Activated CD4-positive, alpha-beta T cell treated with anti-CD3 and anti-CD28 coated beads, Interleukin-2, amount 10 ng/mL, durations not matched to agents 7 days and 5 days (primary cell): ENCODE data around the gene RET. TPM values are rescaled to one million over a fixed set of nuclear protein-coding genes. Genes with fewer than 3 reads are reported as not detected.

Source experiments
- CTCF ChIA-PET: fragments of 350-600 bp; sonication (Branson Sonifier 250); formaldehyde crosslinking; loops from one replicate; lab custom pipeline; 2021; ENCODE audit warnings: antibody characterized with exemption; lab: Charles Lee
- POLR2A ChIA-PET: fragments of 350-600 bp; sonication (Branson Sonifier 250); formaldehyde crosslinking; loops from one replicate; lab custom pipeline; 2021; ENCODE audit warnings: antibody characterized with exemption; lab: Charles Lee
- DNase-seq: peaks from one replicate; pipeline ENCODE4 v3.0.0-alpha.2; 2020
- H3K27ac Mint-ChIP-seq: one replicate; pipeline ENCODE4 v1.8.0; 2021; ENCODE audit warnings: mild to moderate bottlenecking, moderate library complexity, mixed read lengths
- H3K27me3 Mint-ChIP-seq: one replicate; pipeline ENCODE4 v1.8.0; 2021; ENCODE audit warnings: mixed read lengths
- H3K36me3 Mint-ChIP-seq: one replicate; pipeline ENCODE4 v1.8.0; 2021; ENCODE audit warnings: low read depth, mixed read lengths
- H3K4me1 Mint-ChIP-seq: one replicate; pipeline ENCODE4 v1.8.0; 2021; ENCODE audit warnings: mixed read lengths
- H3K4me3 Mint-ChIP-seq: one replicate; pipeline ENCODE4 v1.8.0; 2021; ENCODE audit warnings: mild to moderate bottlenecking, moderate library complexity, mixed read lengths
- H3K9me3 Mint-ChIP-seq: one replicate; pipeline ENCODE4 v1.8.0; 2021; ENCODE audit warnings: mixed read lengths
- total RNA-seq, 2 experiments: library from RNA; stranded (reverse); gene quantifications; one replicate each; pipeline ENCODE4 v1.2.3, GENCODE V29; 2021

Gene RET
- total RNA-seq, 2 experiments from 2014 or later = 0.10 TPM

GRCh38 chr10:43078175-43078985 lies 1.5 kb downstream of the RET start:
- CTCF ChIA-PET = interaction anchor here (0.6 to 2.3 kb wide), 6 partner anchors 9 to 330 kb away, joined by 3 to 5 read pairs (median 4); partner anchors contain the start of gene HNRNPF
- Mint-ChIP-seq H3K27ac (no peak overlapping the region), H3K9me3 (no peaks in the 10 kb centered on the region), H3K4me1 (peaks cover 5% of the 10 kb centered on the region), H3K36me3 (no peaks in the 10 kb centered on the region), H3K4me3 (peak overlapping the region; percentile 32), H3K27me3 (peaks cover 31% of the 10 kb centered on the region)
- POLR2A ChIA-PET = no interaction called here
- no peak for DNase-seq

- CTCF ChIA-PET = interaction anchor here (0.6 to 1.6 kb wide), 6 partner anchors 10 to 330 kb away, joined by 3 to 4 read pairs (median 3); partner anchors contain the start of gene HNRNPF
- H3K27ac Mint-ChIP-seq = no peak overlapping the region
- POLR2A ChIA-PET = no interaction called here
- H3K4me1 Mint-ChIP-seq = peaks cover 5% of the 10 kb centered on the region
- peak overlapping the region; percentile 5 for H3K4me3 Mint-ChIP-seq
- H3K36me3 Mint-ChIP-seq = no peaks in the 10 kb centered on the region
- no peaks in the 10 kb centered on the region for H3K9me3 Mint-ChIP-seq
- peaks cover 31% of the 10 kb centered on the region for H3K27me3 Mint-ChIP-seq
- DNase-seq = peak; percentile 20
These were observed 2.1 kb downstream of the RET start for GRCh38 chr10:43078986-43079273.

DNA sequence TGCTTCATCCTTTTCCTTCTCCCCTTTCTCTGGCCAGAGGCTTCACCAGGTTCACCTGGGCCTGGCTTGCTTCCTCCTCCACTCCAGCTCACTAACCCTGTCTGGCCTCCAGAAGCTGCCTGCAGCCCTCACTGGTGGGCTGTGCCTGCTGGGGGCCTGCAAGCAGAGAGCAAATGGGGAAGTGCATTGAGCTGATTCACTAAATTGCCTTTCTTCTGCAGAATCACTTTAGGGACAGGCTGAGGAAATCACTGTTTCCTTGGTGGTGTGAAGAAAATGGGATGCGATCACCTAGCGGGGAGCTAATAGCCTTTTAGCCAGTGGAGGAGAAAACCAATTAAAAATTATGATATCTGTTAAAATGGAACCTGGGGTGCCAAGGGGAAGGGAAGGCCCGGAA lies 3.0 kb downstream of the RET start:
- H3K36me3 Mint-ChIP-seq = no peaks in the 10 kb centered on the region
- DNase-seq = no peak
- ChIA-PET POLR2A (no interaction called here), CTCF (interaction anchor here (0.9 to 1.4 kb wide), 2 partner anchors 269 to 327 kb away, joined by 3 read pairs; no protein-coding TSS in a partner anchor)
- H3K4me3 Mint-ChIP-seq = no peak overlapping the region
- peaks cover 35% of the 10 kb centered on the region for H3K27me3 Mint-ChIP-seq
- no peak overlapping the region for H3K27ac Mint-ChIP-seq
- no peaks in the 10 kb centered on the region for H3K9me3 Mint-ChIP-seq
- peaks cover 9% of the 10 kb centered on the region for H3K4me1 Mint-ChIP-seq

DNA sequence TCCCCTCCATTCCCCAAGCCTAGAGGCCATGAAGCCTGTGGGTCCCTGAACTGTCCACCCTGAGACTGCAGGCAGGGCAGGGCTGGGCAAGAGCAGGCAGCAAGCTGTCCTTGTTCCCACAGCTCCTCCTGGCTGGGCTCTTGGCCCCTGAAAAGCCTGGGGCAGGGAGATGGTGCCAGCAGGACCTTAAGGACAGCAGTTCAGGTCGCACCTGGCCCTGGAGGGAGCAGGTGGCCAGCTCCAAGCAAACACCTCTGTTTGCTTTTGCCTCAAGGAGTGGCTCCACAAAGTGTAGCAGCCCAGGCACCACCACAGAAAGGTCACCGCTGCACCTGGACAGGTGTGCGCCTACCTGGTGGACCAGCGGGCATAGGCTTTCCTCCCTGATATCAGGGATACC lies 5.2 kb downstream of the RET start:
- Mint-ChIP-seq H3K36me3 (no peaks in the 10 kb centered on the region), H3K27me3 (peaks cover 28% of the 10 kb centered on the region), H3K27ac (no peak overlapping the region), H3K4me1 (peaks cover 6% of the 10 kb centered on the region), H3K9me3 (no peaks in the 10 kb centered on the region), H3K4me3 (no peak overlapping the region)
- CTCF ChIA-PET = interaction anchor here (1.2 kb wide), 1 partner anchor 23 kb away, joined by 4 read pairs; no protein-coding TSS in a partner anchor
- POLR2A ChIA-PET = no interaction called here
- no peak for DNase-seq

GRCh38 chr10:43082746-43083145 lies 5.9 kb downstream of the RET start:
- H3K36me3 Mint-ChIP-seq = no peaks in the 10 kb centered on the region
- no peak overlapping the region for H3K4me3 Mint-ChIP-seq
- no peaks in the 10 kb centered on the region for H3K9me3 Mint-ChIP-seq
- H3K27ac Mint-ChIP-seq = no peak overlapping the region
- H3K27me3 Mint-ChIP-seq = peaks cover 24% of the 10 kb centered on the region
- H3K4me1 Mint-ChIP-seq = peaks cover 4% of the 10 kb centered on the region
- no peak for DNase-seq
- POLR2A ChIA-PET = no interaction called here
- CTCF ChIA-PET = interaction anchor here (1.2 kb wide), 1 partner anchor 22 kb away, joined by 4 read pairs; no protein-coding TSS in a partner anchor

DNA sequence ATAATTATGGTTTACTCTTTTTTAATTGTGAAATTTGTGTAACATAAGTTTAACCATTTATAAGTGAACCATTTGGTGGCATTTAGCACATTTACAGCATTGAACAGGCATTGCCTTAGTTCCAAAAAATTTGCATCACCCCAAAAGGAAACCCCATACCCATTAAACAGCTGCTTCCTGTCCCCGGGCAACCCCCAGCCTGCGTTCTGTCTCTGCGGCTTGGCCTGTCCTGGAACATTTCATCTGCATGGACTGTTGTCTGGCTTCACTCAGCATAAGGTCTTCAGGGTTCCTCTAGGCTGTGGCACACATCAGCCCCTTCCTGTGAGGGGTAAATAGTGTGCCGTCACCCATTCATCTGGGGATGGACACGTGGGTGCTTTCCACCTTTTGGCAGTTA lies 6.9 kb downstream of the RET start:
- POLR2A ChIA-PET = no interaction called here

DNA sequence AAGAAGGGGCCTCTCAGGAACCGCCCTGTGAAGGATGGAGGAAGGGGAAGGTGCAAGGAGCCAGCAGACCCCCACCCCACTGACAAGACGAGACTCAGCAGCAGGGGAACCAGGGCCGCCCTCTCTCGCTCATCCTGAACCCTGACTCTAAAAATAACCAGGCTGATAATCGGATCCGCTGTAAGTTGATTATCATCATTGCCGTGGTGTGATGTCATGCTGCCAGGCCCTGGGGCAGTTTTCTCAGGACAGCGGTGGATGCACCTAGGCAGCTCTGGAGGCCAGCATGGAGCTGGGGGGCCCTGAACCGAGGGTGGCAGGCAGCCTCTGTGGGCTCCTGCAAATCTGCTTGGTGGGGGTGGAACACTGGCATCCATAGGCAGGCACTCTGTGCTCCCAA lies 7.9 kb downstream of the RET start:
- H3K9me3 Mint-ChIP-seq = no peaks in the 10 kb centered on the region
- POLR2A ChIA-PET = no interaction called here
- no peak overlapping the region for H3K27ac Mint-ChIP-seq
- H3K4me1 Mint-ChIP-seq = peaks cover 3% of the 10 kb centered on the region
- no peak overlapping the region for H3K4me3 Mint-ChIP-seq
- no peaks in the 10 kb centered on the region for H3K36me3 Mint-ChIP-seq
- no peak for DNase-seq
- CTCF ChIA-PET = interaction anchor here (1.1 kb wide), 1 partner anchor 9 kb away, joined by 3 read pairs; no protein-coding TSS in a partner anchor
- H3K27me3 Mint-ChIP-seq = peaks cover 7% of the 10 kb centered on the region

More for the DNA sequence above, 6.9 kb downstream of the RET start:
- no peak overlapping the region for H3K4me3 Mint-ChIP-seq
- no peak for DNase-seq
- H3K4me1 Mint-ChIP-seq = peaks cover 3% of the 10 kb centered on the region
- CTCF ChIA-PET = interaction anchor here (1.1 to 1.3 kb wide), 2 partner anchors 8 to 16 kb away, joined by 3 read pairs; no protein-coding TSS in a partner anchor
- H3K36me3 Mint-ChIP-seq = no peaks in the 10 kb centered on the region
- no peaks in the 10 kb centered on the region for H3K9me3 Mint-ChIP-seq
- H3K27ac Mint-ChIP-seq = no peak overlapping the region
- peaks cover 15% of the 10 kb centered on the region for H3K27me3 Mint-ChIP-seq

- no peak overlapping the region for H3K4me3 Mint-ChIP-seq
- H3K4me1 Mint-ChIP-seq = peaks cover 3% of the 10 kb centered on the region
- no peaks in the 10 kb centered on the region for H3K9me3 Mint-ChIP-seq
- no peaks in the 10 kb centered on the region for H3K36me3 Mint-ChIP-seq
- DNase-seq = no peak
- H3K27ac Mint-ChIP-seq = no peak overlapping the region
- ChIA-PET CTCF (no interaction called here), POLR2A (no interaction called here)
- H3K27me3 Mint-ChIP-seq = peaks cover 5% of the 10 kb centered on the region
These were observed 9.6 kb downstream of the RET start for GRCh38 chr10:43086321-43086942.

DNA sequence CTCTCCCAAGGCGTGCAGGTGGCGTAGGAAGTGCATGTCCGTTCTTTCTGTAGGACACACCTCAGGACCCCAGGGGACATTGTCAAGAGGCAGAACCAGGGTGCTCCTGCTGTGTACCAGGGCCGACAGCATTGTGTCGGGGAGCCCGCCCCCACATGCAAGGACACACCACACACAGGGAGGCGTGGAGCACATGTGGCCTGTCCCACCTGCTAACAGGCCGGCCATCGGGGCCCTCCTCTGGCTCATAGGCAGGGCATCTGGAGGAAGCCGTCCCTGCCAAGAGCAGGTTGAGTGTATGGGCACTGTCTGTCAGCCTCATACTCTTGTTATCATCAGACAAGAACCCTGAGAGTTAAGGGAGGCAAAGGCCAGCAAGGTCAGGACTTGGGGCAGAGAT lies 12.7 kb downstream of the RET start:
- DNase-seq = no peak
- ChIA-PET CTCF (interaction anchor here (1.1 kb wide), 1 partner anchor 224 kb away, joined by 3 read pairs; no protein-coding TSS in a partner anchor), POLR2A (no interaction called here)
- Mint-ChIP-seq H3K4me3 (no peak overlapping the region), H3K27ac (no peak overlapping the region), H3K9me3 (no peaks in the 10 kb centered on the region), H3K27me3 (peaks cover 9% of the 10 kb centered on the region), H3K36me3 (no peaks in the 10 kb centered on the region), H3K4me1 (no peaks in the 10 kb centered on the region)

- ChIA-PET POLR2A (no interaction called here), CTCF (no interaction called here)
- no peak overlapping the region for H3K27ac Mint-ChIP-seq
- H3K4me3 Mint-ChIP-seq = no peak overlapping the region
- peaks cover 9% of the 10 kb centered on the region for H3K27me3 Mint-ChIP-seq
- no peaks in the 10 kb centered on the region for H3K36me3 Mint-ChIP-seq
- no peak for DNase-seq
- H3K4me1 Mint-ChIP-seq = no peaks in the 10 kb centered on the region
- H3K9me3 Mint-ChIP-seq = no peaks in the 10 kb centered on the region
These were observed 13.3 kb downstream of the RET start for GRCh38 chr10:43090188-43090587.

GRCh38 chr10:43090664-43091063 lies 13.8 kb downstream of the RET start:
- Mint-ChIP-seq H3K4me1 (no peaks in the 10 kb centered on the region), H3K36me3 (no peaks in the 10 kb centered on the region), H3K27me3 (peaks cover 9% of the 10 kb centered on the region), H3K27ac (no peak overlapping the region), H3K9me3 (no peaks in the 10 kb centered on the region), H3K4me3 (no peak overlapping the region)
- POLR2A ChIA-PET = no interaction called here
- no peak for DNase-seq
- CTCF ChIA-PET = interaction anchor here (1.5 kb wide), 1 partner anchor 14 kb away, joined by 3 read pairs; no protein-coding TSS in a partner anchor

GRCh38 chr10:43091846-43092245 lies 15.0 kb downstream of the RET start:
- DNase-seq = no peak
- Mint-ChIP-seq H3K27ac (no peak overlapping the region), H3K4me3 (no peak overlapping the region), H3K9me3 (no peaks in the 10 kb centered on the region), H3K4me1 (no peaks in the 10 kb centered on the region), H3K27me3 (peaks cover 9% of the 10 kb centered on the region), H3K36me3 (no peaks in the 10 kb centered on the region)
- ChIA-PET CTCF (interaction anchor here (1.2 to 1.5 kb wide), 2 partner anchors 13 to 25 kb away, joined by 3 read pairs; no protein-coding TSS in a partner anchor), POLR2A (no interaction called here)
